GM13977 (cell line): ENCODE measurements around the gene SEZ6L2.

ENCODE experiments used
- DNase-seq: peaks from one replicate; pipeline ENCODE4 v3.0.0; 2012; ENCODE audit warnings: low spot score
- in situ Hi-C: fragments of 300-500 bp; cut with MboI; formaldehyde crosslinking; loops from one replicate; pipeline ENCODE4 v1.12.0; 2022; ENCODE audit warnings: low sequenced_read_pairs, low pct_unique_long_range_greater_than_20kb, mixed read lengths, inconsistent platforms; ENCODE audit not compliant: unreplicated experiment
- TF ChIP-seq, protein P1 (sequence below): IDR thresholded peaks from 2 replicates; pipeline ENCODE4 v1.5.1; 2012; ENCODE audit warnings: mild to moderate bottlenecking, control low read depth; ENCODE audit not compliant: insufficient read depth; ENCODE audit errors: extremely low read depth, missing control alignments

The SEZ6L2 gene

DNA sequence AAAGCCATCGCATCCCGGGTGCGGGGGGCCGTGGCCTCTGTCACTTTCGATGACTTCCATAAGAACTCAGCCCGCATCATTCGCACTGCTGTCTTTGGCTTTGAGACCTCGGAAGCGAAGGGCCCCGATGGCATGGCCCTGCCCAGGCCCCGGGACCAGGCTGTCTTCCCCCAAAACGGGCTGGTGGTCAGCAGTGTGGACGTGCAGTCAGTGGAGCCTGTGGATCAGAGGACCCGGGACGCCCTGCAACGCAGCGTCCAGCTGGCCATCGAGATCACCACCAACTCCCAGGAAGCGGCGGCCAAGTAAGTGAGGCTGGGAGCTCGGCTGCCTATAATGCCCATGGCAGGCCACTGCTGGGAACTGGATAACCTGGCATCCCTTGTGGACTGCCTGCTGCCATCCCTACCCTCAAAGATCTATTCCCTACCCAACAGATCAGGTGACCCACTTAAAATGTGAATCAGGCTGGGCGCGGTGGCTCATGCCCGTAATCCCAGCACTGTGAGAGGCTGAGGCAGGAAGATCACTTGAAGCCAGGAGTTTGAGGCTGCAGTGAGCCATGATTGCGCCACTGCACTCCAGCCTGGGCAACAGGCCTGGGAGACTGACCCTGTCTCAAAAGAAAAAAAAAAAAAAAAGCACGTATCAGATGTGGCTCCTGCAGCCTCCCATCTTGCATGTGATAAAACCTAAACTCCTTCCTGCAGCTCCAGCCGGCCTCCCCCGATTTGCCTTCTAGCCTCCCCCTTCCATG is 54.6 kb downstream of the SEZ6L2 start:
- DNase-seq = no peak
- in situ Hi-C loops = no loop called here
- TF ChIP-seq, protein P1, sequence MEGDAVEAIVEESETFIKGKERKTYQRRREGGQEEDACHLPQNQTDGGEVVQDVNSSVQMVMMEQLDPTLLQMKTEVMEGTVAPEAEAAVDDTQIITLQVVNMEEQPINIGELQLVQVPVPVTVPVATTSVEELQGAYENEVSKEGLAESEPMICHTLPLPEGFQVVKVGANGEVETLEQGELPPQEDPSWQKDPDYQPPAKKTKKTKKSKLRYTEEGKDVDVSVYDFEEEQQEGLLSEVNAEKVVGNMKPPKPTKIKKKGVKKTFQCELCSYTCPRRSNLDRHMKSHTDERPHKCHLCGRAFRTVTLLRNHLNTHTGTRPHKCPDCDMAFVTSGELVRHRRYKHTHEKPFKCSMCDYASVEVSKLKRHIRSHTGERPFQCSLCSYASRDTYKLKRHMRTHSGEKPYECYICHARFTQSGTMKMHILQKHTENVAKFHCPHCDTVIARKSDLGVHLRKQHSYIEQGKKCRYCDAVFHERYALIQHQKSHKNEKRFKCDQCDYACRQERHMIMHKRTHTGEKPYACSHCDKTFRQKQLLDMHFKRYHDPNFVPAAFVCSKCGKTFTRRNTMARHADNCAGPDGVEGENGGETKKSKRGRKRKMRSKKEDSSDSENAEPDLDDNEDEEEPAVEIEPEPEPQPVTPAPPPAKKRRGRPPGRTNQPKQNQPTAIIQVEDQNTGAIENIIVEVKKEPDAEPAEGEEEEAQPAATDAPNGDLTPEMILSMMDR = no peak

DNA sequence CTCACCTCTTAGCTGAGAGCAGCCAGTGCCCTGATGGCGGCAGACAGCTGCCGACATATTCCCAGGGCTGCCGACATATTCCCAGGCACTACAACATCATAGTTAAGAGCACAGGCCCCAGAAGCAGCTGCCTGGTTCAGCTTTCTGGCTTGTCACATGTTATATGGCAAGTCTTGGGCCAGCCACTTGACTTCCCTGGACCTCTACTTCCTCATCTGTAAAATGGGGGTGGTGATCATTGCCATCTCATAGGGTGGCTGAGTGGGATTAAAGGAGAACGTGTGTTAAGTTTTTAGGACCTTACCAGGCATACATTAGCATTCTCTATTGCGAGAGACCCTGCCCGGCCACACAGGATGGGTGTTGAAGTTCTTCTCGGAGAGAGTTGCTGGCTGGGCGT is 55.4 kb downstream of the SEZ6L2 start:
- in situ Hi-C loops = no loop called here
- TF ChIP-seq, protein P1 = no peak
- DNase-seq = no peak

DNA sequence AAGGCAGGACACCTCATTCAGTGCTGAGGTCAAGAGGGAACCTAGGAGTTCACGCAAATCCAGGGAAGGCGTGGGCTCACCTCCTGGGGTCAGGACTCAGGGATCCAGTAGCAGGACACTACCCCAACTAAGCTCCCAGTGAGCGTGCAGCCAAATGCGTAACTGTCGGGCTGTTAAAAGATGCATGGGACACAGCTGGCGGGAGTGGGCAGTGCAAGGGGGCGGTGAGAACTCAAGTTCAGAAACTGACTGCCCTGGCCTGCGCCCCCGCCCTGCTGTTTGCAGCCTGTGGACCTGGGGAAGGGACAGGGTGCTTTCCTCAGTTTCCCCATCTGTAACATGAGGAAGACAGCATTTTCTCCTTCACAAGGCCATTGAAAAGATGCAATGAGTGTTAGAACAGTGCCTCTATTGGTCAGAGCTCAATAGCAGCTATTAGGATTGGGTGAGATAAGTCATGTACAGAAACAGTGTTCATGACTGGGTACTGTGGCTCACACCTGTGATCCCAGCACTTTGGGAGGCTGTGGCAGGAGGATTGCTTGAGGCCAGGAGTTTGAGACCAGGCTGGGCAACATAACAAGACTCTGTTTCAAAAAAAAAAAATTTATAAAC is 56.5 kb downstream of the SEZ6L2 start:
- TF ChIP-seq, protein P1 = no peak
- in situ Hi-C loops = no loop called here
- no peak for DNase-seq

DNA sequence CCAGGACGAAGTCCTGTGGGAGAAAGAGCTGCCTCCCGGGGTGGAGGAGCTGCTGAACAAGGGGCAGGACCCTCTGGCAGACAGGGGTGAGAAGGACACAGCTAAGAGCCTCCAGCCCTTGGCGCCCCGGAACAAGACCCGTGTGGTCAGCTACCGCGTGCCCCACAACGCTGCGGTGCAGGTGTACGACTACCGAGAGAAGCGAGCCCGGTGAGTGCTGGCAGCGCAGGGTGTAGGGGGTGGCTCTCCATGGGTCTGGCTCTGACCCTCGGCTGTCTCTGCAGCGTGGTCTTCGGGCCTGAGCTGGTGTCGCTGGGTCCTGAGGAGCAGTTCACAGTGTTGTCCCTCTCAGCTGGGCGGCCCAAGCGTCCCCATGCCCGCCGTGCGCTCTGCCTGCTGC is 57.7 kb downstream of the SEZ6L2 start:
- no peak for DNase-seq
- in situ Hi-C loops = no loop called here
- TF ChIP-seq, protein P1 = no peak

DNA sequence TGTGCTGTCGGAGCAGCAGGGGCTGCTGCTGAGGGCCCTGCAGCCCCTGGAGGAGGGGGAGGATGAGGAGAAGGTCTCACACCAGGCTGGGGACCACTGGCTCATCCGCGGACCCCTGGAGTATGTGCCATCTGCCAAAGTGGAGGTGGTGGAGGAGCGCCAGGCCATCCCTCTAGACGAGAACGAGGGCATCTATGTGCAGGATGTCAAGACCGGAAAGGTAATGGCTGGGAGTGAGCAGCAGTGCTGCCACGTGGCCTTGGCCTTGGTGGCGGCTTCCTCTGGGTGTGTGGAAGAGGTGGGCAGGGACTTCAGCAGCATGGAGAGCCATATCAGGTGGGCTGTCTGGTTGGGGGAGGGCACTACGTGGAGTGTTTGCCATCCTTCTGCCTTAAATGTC is 59.1 kb downstream of the SEZ6L2 start:
- no peak for DNase-seq
- TF ChIP-seq, protein P1 = no peak
- in situ Hi-C loops = no loop called here

DNA sequence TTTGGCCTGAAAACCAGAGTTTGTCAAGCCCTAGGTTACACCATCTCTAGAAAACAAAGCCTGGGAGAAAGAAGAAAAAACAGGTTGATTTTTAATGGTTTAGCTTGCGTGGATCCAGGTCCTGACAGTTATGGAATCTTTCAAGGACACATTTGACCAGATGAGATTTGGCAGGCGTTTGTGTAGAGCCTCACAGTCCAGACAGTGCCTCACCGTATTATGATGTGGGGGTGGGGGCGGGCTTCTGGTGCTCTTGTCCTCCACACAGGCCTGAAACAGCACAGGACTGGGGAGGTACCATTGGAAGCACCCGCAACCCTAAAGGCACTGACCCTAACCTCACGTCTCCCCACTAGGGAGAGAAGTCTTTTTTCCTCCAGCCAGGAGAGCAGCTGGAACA is 59.5 kb downstream of the SEZ6L2 start:
- DNase-seq = no peak
- TF ChIP-seq, protein P1 = no peak
- in situ Hi-C loops = no loop called here
